HG02678 (cell line): ENCODE data around the gene RECK.
A peak's percentile ranks its signal among the peaks of the same experiment; 100 is the strongest.
"Not testable (repeated sequence)": the region's sequence is repeated elsewhere in the genome, so short reads cannot be mapped to it uniquely, and the experiment has no call there.

ENCODE experiments used
- ATAC-seq: cut with Tn5 transposase; IDR thresholded peaks from one replicate; pipeline ENCODE4 v1.9.1; 2021; ENCODE audit warnings: mild to moderate bottlenecking, moderate library complexity; ENCODE audit not compliant: unreplicated experiment

Gene RECK

DNA sequence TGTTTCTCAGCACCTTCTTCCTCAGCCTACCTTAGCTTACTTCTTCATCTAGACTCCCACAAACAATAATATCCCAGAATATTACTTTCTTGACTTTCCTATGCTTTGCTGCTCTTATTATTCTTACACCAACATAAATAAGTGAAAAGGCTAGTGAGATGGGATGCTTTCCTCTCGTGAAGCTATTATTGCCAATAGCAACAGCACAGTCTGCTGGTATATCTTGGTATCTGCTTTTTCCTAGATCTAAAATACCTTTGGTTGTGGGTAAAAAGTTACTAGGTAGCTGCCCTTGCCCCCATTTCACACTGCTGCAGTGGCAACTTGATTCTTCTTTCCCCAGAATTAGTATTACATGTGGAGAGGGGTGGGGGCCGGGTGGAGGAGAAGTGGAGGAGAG is 73.7 kb downstream of the RECK start:
- no peak for ATAC-seq

DNA sequence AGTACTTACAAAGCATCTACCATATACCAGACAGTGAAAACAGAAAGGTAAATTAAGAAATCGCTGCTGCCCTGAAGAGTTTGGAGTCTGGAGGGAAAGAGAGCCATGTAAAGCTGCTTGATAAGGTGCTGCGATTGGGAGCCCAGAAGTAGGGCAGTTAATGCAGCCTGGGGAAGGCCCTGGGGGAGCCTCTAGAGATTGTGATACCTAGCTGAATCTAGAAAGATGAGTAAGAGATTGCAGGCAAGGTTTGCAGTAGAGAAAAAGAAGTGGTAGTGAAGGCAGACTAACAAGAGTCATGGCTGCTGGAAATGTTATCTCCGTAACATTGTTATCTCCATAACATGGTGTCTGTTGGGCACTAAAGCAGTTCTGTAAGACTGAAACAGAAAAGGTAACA is 75.8 kb downstream of the RECK start:
- no peak for ATAC-seq

DNA sequence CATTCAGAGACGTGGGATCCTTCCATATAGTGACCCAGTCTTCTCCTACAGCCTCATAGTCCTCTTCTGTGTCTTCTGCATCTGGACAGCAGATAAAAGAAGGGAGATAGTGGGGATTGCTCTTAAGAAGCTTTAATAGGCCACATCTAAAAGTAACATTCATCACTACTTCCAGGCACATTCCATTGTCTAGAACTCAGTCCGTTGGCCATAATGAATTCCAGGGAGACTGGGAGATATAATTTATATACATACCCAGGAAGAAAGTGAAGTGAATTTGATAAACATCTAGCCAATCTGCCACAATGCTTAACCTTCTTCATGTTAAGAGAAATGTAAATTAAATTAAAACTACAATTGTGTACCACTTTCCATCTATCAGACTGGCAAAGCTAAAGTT is 77.3 kb downstream of the RECK start:
- ATAC-seq, result no peak

DNA sequence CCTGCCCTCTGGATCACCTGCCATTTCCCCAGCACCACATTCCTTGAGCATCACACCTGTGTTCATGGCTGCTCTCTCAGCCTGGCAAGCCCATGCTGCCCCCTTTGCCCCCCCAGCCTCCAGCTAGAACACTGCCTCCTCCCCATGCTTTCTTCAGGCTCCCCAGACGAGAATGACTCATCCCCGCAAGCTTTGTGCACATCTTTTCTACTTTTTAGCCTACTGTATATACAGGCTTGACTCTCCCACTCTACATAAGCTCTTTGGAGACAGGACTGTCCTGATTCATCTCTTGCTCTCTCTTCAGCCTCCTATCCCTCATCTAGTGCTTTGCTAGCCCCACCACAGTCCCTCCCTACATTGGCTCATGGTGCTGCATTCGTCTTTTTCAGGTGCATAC is 79.9 kb downstream of the RECK start:
- ATAC-seq, result no peak

DNA sequence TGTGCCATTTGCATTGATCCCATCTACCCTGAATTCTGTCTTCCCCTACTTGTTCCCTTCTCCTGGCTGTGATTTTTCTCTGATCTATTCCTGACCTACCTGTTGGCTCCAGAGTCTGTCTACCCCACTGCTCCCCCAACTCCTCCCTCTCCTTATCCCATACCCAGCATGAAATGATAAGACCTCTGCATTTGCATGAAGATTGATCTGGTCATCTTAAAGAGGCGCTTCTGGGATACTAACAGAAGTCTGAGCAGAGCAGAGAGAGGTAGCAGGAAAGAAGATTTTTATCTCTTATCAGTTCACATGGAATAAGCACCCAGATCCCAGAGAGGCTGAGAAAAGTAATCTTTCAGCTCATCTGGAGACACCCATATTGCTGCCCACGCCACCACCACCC is 81.5 kb downstream of the RECK start:
- no peak for ATAC-seq

DNA sequence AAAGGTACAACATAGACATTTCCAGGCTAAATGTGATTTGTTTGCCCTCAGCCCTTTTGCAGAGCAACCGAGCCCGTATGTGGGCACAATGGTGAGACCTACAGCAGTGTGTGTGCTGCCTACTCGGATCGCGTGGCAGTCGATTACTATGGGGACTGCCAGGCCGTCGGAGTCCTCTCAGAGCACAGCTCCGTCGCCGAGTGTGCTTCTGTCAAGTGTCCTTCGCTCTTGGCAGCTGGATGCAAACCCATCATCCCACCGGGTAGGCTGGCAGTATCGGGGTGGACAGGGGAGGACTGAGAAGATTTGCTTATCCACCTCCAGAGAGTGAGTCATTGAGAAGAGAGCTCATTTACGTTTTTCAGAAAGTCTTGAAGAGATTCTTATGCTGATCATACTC is 82.0 kb downstream of the RECK start:
- no peak for ATAC-seq

DNA sequence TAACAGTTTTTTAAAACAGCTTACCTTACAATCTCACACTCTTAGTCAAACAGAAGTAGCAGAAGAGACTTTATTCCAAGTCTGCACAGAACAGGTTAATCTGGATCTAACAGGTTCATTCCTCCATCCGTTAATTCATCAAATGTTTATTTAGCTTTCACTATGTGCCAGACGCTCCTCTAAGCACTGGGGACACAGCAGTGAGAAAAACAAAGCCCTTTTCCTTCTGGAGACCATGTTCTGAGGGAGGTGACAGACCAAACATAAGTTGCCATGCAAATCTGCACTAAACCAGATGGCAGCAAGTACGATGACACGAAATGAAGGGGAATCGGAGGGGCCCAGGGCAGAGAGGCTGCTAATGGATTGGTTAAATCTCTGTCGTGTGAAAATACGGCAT is 82.8 kb downstream of the RECK start:
- no peak for ATAC-seq

DNA sequence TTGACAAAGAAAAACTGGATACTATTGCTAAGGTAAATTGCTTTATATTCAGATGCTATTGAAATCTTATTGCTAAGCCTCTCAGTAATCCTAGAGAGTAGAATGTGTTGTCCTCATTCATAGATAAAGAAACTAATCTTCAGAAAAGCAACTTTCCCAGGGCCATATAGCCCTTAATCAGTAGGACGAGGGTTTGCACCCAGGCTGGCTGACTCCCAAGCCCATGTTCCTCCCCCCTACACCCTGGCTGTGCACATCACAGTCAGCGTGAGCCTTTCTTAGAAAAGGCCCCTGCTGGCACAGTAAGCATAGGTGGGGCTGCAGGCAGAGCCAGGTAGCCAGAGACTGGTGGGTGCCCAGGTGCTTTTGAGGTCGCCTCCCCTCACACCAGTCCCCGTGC is 84.0 kb downstream of the RECK start:
- no peak for ATAC-seq

DNA sequence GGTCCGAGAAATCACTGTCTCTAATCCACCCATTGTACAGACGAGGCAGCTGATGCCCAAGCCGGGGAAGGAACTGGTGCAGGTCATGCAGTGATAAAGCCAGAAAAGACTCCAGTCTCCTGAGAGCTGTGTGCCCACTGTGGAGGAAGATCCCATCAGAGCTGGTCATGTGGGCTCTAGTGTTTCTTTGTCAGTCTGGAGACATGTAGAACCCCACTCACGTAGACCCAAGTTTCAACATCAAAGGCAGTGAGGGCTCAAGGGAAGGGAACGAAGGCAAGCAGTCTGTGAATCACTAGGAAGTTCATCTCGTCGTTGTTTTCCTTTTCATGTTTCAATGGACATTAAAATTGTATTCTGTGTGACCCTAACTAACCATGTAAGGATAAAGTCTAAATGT is 85.3 kb downstream of the RECK start:
- ATAC-seq, result no peak

DNA sequence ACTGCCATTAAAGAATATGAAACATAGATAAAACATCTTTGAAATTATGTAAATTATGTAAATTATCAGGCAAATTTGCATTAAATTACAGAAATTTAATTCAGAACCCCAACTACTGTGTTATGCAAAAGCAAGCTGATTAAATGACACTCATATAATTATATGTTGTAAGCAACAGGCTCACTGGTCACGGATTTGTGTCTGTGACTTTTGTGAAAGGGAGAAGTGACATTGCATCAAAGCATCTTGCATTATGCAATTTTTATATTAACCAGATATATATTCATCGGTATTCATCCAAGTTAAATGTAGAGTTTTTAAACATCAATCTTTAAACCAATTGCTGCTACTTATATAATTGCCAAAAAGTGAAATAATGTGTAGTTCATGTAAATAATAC is 86.8 kb downstream of the RECK start:
- ATAC-seq, result no peak

DNA sequence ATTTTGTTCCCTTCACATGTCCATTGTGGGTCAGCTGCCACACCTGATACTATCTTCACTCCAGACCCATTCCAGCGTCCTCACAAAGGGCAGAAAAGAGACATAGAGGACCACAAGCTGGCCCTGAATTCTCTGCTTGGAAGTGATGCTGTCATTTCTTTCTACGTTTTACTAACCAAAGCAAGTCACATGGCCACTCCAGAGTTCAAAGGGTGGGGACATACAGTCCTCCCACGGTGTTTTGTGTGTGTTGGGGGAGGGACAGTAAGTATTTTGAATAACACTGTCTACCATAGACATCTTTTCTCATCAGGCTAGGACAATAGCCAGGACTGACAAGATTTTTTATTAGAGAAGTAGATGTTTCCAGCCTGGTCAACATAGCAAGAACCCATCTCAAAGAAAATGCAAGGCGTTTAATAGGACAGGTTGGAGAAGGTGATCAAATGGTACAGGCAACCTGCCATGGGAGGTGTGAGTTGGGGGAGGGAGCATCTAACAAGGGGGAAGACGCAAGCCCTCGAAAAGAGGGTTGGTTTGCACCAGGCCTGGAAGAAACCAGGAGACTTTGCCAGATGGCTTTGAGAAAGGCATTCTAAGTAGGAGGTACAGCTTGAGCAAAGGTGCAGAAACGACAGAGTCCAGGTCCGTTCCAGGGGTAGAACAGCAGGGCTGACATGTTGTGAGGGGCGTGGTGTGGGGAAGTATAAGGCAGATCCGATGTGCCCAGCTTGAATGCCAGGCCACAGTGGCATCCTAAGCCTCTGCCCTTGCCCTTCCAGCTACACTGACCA is 88.5 kb downstream of the RECK start:
- no peak for ATAC-seq

DNA sequence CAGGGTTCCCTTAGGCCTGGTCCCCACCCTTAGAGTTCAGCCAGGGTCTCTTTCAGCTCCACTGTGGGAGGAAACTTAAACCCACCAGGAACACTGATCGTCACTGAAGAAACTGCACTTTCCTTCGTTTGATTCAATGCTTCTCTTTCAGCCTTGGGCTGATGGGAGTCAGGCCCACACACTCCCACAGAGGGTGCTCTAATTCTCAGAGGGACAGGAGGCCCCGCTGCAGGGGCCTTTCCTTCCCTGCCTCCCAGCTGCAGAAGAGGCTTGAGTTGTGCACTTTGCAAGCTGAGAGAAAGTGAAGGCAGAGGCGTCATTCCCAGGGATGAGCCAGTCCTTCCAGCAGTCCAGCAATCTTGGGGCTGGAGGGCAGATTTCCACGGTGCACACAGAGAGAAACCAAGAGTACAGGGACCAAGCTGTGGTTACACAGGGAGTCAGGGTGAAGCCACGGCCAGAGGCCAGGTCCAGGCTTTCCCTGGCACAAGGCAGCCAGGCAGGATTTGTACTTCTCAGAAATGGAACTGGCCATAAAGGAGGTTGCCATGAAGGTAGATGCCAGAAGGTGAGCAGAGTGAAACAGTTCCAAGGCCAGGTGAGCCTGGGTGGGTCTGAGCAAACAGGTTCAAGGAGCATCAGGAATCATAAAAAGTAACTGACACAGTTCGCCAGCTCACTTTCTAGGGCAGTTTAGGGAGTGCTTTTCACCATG is 89.5 kb downstream of the RECK start:
- no peak for ATAC-seq

DNA sequence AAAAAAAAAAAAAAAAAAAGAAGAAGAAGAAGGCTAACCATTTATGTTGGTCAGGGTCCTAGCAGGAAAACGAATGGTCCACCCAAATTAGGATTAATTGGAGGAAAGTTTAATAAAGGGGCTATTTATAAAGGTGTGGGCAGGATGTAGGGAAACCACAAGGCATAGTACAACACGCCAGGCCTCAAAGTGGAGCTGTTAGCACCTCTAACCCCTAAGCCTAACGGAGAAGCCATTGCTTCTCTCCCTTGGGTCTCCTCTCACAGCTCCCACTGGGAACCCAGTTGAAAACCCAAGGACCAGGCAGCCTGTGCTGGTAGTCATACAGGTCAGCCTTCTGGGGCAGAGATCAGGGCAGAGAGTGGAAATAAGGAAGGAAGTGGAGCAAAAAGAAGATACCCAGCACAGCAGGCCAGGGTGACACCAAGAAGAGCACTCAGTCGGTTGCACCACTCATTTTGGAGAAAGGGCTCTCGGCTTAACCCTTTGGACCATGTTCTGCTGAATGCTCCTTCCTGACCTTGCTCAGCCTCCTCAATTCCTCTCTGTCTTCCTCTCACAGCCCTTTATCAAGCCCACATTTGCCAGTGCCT is 91.0 kb downstream of the RECK start:
- no peak for ATAC-seq

DNA sequence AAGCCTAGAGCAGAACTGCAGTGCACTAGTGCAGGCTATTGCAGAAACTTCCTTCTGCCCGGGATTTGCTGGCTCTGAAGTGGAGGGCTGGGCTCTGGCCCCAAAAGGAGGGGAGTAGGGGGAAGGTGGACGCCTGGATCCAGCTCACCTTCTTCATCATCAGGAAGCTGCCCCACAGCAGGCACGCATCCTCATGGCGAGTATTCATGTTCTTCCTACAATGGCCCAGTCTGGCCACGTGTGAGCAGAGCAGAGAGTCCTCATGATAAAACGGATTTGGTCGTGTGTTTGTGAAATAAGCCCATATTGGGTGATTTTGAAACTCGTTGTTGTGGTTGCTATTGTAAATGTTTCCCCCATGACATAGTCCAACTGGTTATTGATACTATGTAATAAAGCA is 91.6 kb downstream of the RECK start:
- ATAC-seq, result no peak

DNA sequence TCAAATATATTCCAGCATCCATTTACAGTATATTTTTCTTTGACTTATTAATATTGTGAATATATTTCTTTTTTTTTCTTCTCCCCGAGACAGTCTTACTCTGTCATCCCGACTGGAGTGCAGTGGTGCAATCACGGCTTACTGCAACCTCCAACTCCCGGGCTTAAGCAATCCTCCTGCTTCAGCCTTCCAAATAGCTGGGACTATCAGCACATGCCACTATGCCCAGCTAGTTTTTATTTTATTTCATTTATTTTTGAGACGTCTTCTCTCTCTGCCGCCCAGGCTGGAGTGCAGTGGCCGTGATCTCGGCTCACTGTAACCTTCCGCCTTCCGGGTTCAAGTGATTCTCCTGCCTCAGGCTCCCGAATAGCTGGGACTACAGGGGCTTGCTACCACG is 92.4 kb downstream of the RECK start:
- ATAC-seq, result no peak

DNA sequence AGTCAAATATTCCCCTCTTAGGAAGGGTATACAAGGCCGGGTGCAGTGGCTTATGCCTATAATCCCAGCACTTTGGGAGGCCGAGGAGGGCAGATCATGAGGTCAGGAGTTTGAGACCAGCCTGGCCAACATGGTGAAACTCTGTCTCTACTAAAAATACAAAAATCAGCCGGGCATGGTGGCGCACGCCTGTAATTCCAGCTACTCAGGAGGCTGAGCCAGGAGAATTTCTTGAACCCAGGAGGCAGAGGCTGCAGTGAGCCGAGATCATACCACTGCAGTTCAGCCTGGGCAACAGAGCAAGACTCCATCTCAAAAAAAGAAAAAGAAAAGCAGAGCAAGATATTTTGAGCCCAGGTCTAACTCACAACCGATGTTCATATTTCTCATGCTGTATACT is 95.0 kb downstream of the RECK start:
- ATAC-seq, result not testable (repeated sequence)

DNA sequence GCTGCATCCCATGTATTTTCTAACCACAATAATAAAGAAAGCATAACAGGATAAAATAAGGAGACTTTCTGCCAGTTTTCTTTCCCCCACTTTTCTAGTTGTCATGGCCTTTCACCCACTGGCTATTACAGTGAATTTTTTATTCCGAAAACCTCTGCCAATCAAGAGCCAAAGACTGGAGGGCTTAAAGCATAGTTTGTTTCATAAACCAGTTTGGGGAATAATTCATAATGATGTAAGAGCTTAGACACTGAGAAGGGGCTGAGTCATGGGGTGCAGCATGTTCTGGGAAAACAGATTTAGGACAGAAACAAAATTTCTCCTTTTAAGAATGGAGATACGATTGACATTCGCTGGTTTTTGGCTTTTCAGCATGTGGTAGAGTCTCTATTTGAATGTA is 95.4 kb downstream of the RECK start:
- no peak for ATAC-seq

DNA sequence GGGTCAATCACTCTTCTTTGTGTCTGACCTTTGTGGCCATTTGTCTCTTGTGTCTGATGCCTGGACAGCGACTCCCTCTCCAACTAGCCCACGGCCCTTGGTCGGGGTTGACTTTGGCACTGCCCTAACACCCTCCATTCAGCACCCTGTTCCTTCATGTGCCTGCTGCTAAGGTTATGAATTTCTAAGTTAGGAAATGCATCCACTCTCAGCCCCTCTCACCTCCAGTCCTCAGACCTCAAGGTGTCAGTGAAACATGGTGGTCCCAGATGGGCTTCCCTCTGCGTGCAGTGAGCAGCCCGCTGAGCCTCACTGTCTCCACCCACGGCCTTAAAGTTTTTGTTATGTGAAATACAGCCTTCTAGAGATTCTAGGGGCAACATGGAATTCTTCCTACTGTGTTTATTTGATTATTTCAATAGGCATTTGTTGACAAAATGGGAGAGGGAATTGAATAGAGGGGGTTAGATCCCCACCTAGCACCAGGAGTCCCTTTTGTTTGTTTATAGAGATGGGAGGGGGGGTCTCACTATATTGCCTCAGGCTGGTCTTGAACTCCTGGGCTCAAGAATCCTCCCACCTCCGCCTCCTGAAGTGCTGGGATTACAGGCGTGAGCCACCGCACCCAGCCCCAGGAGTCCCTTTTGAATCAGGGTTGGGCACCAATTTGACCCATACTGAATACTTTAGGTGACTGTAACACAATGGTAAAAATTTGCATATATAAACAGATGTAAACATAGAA is 98.2 kb downstream of the RECK start:
- no peak for ATAC-seq

DNA sequence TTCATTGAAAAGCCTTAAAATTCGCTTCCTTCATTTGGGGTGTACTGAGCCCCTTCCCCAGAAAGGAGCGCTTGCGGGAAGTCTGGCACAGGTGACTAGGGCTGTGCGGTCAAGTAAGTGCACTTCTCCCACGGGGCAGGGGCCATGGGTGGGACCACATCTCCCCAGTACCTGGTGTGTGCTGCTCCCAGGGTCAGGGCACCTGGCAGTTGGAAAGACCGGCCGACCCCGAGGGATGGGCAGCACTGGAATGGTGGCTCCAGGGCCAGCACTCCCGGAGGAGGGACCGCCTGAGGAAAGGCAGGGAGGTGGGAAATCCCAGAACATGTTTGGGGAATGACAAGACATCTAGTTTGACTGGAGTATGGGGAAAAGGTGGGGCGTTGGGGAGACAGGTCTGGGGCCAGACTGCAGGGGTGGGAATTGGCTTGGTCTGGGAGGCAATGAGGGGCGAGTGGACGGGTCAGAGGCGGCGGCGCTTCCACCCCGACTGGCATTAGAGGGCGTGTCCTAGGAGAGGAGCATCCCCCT is 99.1 kb downstream of the RECK start:
- no peak for ATAC-seq

DNA sequence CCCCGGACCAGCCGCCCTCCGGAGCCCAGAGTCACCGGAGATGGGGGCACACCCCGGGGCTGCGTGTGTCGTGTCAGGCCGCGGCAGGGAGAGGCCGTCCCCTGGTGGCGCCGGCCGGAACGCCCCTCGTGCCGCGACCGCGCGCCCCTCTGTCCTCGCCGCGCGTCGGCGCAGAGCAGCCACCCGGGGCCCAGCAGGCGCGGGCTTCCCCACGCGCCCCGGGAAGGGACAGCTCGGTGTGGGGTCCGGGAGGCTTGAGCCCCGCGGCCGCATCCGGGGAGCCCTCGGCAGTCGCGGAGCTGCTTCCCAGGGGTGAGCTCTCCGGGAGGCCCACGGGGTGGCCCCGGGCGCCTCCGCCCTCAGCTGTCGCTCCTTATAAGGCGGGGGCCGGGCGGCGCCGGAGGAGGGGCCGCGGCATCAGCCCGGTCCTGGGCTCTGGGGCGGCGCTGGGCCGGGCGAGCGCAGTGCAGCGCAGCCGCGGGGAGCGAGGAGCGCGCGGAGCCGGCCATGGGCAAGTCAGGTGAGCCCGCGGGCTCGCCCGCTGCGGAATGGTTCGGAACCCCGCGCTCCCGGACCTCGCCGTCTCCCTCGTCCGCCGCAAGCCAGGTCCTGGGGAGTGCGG is 99.7 kb downstream of the RECK start, which contains the start of gene GLIPR2:
Gene GLIPR2 (plus strand): TSS at position 462 of the 622 bp plus-strand sequence. CDS start 46 bp downstream, at position 508.
- ATAC-seq, result peak; percentile 97
